IPS-18c (cell line): ENCODE data around the gene VKORC1.
"Not testable (repeated sequence)": the region's sequence is repeated elsewhere in the genome, so short reads cannot be mapped to it uniquely, and the experiment has no call there.

Experiments
- H3K4me3 ChIP-seq: 2 replicates; pipeline ENCODE4 v1.7.0; 2013; ENCODE audit warnings: low read depth, mild to moderate bottlenecking, low read length, moderate library complexity; ENCODE audit not compliant: insufficient read depth
- H3K9me3 ChIP-seq: one replicate; pipeline ENCODE4 v1.6.1; 2013; ENCODE audit warnings: mild to moderate bottlenecking, low read length, moderate library complexity; ENCODE audit not compliant: control insufficient read depth, insufficient read depth

The VKORC1 gene

DNA sequence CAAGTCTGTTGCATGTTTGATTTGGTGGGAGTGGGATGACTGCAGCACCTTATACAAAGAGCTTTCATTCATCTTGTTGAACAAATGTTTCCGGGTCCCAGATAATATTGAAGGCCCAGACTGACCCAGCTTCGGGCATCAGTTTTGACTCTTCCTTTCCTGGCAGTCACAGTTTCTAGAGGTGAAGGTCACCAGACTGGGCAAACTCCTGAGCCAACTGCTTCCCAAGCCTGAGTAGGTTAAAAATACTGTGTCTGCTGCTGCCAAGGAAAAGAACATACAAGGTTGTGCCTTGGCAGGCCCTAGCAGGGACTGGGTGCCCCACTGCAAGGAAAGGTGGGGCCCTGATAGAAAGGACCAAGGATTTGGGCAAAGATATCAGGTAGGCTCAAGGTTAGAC, 18.1 kb upstream of the VKORC1 start:
- Histone ChIP-seq H3K4me3 (no peak overlapping the region), H3K9me3 (no peaks in the 10 kb centered on the region)

DNA sequence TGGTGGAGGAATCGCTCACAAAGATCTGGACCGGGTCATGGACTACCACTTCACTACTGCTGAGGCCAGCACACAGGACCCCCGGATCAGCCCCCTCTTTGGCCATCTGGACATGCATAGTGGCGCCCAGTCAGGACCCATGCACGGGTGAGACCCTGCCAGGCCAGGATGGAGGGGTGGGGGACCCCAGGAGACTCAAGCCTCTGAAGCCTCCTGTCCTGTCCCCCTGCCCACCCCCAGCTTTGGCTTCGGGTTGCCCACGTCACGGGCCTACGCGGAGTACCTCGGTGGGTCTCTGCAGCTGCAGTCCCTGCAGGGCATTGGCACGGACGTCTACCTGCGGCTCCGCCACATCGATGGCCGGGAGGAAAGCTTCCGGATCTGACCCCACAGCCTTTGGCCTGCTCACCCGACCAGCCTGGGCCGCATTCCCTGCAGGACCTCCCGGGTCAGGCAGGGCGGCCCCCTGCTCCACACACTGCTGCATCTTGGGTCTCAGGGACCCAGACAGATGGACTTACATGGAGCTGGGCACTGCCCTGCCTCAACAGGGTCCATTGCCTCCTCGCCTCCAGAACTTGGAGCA, 17.4 kb upstream of the VKORC1 start:
- Histone ChIP-seq H3K4me3 (no peak overlapping the region), H3K9me3 (no peaks in the 10 kb centered on the region)

DNA sequence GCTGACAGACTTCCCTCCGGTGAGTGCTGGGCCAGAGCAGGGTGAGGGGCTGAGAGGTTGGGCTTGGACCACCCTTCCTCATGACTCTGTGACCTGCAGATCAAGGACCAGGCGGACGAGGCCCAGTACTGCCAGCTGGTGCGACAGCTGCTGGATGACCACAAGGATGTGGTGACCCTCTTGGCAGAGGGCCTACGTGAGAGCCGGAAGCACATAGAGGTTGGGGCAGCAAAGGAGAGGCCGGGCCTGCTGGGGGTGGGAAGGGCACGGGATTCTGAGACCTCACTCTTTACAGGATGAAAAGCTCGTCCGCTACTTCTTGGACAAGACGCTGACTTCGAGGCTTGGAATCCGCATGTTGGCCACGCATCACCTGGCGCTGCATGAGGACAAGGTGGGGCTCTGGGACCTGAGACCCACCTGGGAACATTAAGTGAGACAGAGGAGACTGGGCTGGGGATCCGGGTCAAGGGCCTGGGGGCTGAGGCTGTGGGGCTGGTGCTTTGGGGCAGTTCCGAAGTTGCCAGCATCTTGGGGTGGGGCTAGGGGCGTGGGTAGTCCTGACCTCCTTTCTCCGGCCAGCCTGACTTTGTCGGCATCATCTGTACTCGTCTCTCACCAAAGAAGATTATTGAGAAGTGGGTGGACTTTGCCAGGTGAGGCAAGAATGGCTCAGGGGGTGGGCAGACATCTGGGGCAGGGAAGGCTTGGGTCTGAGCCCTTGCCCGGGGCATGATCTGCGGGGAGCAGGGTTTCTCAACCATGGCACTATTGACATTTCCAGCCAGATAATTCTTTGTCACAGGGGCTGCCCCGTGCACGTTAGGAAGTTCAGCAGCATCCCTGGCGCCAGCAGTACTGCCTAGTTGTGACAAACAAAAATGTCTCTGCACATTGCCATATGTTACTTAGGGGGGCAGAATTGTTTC, 15.8 kb upstream of the VKORC1 start:
- Histone ChIP-seq H3K9me3 (no peaks in the 10 kb centered on the region), H3K4me3 (no peak overlapping the region)

DNA sequence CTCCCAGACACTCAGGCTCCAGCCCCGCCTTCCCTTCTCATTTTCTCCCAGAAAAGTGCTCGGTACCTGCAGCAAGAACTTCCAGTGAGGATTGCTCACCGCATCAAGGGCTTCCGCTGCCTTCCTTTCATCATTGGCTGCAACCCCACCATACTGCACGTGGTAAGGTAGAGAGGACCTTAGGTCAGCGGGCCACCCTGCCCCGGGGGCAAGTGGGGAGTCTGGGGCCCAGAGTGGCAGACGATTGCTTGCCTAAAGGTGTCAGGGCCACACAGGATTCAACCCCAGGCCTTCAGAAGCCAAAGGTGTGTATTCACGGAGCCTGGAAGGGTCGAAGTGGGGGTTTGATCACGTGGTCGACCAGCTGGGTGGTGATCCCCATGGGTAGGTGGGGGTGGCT, 15.0 kb upstream of the VKORC1 start:
- peak overlapping the region; percentile 93; the same call in 1 of the 2 replicates for H3K4me3 ChIP-seq

DNA sequence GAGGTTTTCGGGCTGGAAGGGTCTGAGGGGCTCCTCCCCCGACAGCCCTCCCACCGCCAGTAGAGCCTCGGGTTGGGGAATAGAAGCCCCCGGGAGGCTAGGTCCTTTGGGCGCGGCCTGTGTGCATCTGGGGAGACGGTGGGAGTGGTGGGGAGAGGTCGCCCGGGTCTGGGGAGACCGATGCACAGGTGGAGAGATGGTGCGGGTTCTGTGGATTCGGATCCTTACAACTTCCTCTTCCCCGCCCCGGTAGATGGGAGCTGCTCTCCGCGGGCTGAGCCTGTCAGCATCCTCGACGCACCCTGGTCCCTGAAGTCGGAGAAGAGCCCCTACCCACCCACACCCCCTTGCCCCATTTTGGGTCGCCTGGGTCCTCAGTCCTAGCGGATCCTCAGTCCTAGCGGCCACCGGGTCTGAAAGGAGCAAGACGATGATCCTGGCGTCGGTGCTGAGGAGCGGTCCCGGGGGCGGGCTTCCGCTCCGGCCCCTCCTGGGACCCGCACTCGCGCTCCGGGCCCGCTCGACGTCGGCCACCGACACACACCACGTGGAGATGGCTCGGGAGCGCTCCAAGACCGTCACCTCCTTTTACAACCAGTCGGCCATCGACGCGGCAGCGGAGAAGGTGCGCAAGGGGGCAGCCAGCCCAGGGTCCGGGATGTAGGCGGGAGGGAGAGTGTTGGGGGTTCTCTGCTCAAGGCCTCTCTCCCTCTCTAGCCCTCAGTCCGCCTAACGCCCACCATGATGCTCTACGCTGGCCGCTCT, 14.4 kb upstream of the VKORC1 start:
- Histone ChIP-seq H3K4me3 (peak overlapping the region; percentile 93), H3K9me3 (no peaks in the 10 kb centered on the region)

More for the DNA sequence above, 15.0 kb upstream of the VKORC1 start:
- H3K9me3 ChIP-seq, result no peaks in the 10 kb centered on the region

DNA sequence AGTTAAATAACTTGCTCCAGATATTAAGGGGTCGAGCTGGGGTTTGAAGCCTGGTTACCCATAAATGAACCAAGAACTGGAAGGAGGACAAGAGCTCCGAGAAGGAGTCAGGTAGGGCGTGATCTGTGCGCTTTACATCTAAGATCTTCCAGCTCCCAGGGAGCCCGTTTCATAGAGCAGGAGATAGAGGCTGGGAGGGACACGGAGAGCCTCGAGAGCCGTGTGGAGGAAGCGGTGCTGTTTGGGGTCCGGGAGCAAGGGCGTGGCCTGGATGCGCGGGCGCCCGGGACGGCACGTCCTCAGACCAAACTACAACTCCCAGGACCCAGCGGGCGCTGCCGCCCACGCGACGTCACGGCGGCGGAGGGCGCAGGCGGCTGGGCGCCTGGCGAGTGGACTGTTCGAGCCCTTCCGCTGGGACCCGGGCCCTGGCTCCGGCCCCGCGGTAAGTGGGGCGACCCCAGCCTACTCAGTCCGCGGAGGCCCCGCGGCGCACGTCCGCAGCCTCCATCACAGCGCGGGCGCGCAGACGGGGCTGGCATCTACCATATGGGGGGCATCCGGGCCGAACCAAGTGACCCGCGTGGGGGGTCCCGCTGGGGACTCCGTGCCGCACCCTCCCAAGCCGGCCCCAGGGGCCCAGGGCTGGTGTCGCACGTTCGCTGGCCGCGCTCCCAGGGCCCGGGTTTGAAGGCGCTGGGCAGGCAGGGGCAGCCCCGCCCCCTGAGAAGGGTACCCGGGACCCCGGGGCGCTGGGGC, 13.6 kb upstream of the VKORC1 start, which contains the start of gene BCKDK:
Gene BCKDK (plus strand): TSS at position 352 of the 759 bp plus-strand sequence. CDS start 838 bp downstream, outside the sequence.
- no peaks in the 10 kb centered on the region for H3K9me3 ChIP-seq
- peak within 1 kb of the TSS; percentile 93 for H3K4me3 ChIP-seq

DNA sequence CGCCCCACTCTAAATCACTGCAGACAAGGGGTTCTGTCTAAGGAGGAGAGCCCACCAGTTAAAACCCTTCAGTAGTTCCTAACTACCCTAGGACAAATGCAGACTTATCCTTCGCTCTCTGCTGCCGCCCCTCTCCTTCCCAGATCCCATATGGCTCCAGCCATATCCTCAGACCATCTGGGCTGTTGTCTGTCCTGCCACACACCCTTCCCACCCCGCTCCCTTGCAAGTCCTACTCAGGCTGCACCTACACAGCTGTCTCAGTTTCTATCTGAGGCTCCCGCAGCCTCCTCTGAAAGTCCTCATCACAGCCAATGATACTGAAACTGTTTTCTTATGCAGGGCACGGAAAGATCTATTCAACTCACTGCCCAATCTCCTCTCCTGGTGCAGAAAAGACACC, 12.9 kb upstream of the VKORC1 start:
- H3K4me3 ChIP-seq, result no peak overlapping the region
- no peaks in the 10 kb centered on the region for H3K9me3 ChIP-seq

DNA sequence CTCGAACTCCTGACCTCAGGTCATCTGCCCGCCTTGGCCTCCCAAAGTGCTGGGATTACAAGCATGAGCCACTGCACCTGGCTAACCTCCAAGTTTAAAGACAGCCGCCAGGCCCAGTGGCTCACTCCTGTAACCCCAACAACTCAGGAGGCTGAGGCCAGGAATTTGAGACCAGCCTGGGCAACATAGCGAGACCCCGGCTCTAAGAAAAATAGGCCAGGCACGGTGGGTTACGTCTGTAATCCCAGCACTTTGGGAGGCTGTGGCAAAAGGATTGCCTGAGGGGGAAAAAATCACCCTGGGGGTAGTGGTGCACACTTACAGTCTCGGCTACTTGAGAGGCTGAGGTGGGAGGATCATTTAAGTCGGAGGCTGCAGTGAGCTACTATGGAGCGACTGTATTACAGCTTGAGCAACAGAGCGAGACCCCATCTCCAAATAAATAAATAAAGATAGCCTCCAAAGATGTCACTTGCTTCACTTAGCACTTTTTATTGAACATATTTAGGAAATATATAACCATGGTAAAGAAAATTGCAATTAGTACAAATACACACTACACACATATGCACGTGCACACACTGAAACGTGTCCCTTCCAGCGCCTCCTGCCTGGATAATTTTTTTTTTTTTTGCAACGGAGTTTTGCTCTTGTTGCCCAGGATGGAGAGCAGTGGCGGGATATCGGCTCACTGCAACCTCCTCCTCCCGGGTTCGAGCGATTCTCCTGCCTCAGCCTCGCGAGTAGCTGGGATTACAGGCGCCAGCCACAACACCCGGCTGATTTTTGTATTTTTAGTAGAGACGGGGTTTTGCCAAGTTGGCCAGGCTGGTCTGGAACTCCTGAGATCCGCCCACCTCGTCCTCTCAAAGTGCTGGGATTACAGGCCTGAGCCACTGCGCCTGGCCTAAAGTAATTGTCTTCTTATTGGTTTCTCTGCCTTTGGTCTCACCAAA, 12.2 kb upstream of the VKORC1 start:
- Histone ChIP-seq H3K9me3 (no peaks in the 10 kb centered on the region), H3K4me3 (no peak overlapping the region)

DNA sequence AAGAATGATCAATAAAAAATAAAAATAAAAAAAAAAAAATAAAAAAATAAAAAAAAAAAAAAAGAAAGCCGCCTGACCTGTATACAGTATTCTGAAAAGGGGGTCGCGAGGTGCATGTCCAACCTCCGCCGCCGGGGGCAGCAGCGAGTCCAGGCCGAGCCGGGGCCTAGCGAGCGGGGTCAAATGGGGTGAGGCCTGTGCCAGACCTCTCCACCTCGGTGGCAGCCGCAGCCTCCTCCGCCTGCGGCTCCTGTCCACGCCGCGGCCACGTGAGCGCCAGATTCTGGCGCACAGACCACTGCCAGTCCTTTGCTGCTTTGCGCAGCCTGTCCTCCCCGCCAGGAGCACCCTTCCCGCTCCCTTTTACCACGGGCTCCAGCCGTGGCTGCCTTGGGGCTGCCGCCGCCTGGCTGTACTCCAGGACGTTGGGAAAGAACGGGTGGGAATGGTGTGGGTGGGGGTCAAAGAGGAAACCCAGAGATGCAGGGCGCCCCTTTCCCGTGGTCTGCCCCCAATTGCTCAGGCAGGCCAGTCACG, 11.1 kb upstream of the VKORC1 start:
- Histone ChIP-seq H3K9me3 (no peaks in the 10 kb centered on the region), H3K4me3 (no peak overlapping the region; the same call in 1 of the 2 replicates)

DNA sequence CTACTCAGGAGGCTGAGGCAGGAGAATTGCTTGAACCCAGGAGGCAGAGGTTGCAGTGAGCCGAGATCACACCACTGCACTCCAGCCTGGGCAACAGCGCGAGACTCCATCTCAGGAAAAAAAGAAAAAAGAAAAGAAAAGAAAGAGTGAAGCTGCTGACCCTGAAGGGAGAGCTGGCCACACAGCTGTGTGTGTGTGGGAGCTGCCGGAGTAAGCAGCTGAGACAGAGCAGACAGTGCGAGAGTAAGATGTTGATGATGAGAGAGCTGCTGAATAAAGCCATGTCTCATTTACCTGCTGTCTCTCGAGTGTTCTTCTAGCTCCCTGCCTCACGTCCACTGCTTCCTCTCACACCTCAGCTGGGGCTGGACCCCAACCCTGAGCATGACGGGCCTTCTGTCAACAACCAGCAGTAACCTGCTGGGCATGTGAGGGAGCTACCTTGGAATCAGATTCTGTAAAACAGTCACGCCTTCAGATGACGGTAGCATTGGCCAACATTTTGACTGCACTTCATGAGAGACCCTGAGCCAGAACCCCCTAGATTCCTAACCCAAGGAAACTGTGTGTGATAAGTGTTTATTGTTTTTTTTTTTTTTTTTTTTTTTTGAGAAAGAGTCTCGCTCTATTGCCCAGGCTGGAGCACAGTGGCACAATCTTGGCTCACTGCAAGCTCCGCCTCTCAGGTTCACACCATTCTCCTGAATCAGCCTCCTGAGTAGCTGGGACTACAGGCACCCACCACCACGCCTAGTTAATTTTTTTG, 6.5 kb upstream of the VKORC1 start:
- not testable (repeated sequence) for H3K9me3 ChIP-seq, H3K4me3 ChIP-seq

DNA sequence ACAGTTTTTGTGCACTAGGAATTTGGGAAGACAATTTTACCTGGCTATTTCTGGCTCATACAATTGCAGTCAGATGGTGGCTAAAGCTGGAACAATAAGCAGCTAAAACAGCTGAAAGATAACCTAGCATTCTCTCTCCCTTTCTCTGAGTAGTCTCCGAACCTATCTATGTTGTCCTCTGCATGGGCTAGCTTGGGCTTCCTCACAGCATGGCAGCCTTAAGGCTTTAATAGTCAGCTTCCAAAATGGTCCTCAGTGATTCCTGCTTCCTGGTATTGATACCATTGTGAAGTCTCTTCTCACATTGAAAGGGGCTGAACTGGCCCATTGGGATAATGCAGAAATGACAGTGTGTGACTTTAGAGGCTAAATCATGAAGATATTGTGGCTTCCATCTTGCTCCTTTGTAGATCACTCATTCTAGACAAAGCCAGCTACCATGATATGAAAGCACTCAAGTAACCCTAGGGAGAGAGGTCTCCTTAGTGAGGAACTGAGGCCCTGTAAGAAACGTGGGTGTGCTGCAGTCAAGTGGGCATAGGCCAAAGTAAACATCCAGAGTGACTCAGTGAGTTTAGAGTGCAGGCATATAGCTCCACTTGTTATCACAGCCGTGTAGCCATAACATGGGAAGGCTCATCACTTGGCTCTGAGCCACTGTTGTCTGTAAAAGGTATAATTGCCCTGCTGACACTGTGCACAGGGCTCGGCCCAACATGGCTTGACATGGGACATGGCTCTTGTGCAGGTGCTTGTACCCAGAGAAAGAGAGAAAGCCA, 5.5 kb upstream of the VKORC1 start:
- H3K4me3 ChIP-seq, result no peak overlapping the region
- no peaks in the 10 kb centered on the region for H3K9me3 ChIP-seq

DNA sequence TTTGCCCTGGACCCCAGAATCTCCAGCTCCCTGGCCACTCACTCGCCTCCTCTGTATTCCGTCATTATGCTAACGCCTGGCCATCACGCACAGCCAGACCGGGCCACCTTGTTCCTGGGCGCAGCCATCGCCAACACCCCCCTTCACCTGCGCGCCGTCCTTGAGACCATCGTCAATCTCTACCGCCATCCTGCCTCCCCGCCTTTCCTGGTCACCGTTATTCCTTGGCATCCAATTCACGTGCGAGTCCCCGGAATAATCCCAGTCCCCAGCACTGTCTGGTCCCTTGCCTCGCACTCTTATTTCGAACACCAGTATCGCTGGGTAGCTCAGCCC, 541 bp downstream of the VKORC1 start:
- Histone ChIP-seq H3K4me3 (peak overlapping the region; percentile 72), H3K9me3 (no peaks in the 10 kb centered on the region)

DNA sequence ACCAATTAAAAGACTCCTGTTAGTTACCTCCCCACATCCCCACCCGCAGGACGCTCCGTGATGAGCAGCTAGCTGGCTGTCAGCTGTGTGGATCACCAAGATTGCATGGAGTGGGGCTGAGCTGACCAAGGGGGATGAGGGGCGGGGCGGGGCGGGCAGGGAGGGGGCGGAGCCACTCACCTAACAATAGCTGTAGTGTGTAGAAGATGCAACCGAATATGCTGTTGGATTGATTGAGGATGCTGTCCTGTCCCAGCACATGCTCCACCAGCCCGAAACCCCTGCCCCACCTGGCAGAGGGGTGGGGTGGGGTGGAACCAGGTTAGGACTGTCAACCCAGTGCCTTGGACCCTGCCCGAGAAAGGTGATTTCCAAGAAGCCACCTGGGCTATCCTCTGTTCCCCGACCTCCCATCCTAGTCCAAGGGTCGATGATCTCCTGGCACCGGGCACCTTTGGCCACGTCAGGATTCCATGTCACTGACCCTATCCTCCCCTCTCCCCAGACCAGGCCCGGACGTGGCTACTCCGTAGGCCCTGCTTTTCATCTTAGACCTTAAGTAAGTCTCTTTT, 1.4 kb downstream of the VKORC1 start:
- H3K4me3 ChIP-seq, result peak overlapping the region; percentile 72
- no peaks in the 10 kb centered on the region for H3K9me3 ChIP-seq

DNA sequence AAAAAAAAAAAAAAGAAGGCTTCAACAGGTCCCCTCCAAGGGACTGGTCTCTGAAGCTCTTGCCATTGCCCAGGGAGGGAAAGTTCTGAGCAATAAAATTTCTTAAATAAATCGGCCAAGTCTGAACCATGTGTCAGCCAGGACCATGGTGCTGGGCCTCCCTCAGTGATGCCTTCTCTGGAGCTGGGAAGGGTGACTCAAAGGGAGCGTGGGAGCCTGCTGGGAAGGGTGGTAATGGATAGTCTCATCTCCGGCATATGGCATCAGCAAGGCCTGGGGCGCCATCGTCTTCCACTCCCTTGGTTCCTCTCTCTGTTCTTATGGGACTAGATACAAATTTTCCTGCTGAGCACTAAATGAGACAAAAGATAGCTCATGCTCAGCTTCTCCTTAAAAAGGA, 2.3 kb downstream of the VKORC1 start:
- no peak overlapping the region for H3K4me3 ChIP-seq
- H3K9me3 ChIP-seq, result no peaks in the 10 kb centered on the region
